Astrocyte (in vitro differentiated cells and primary cell): ENCODE measurements around the gene UNC79. TPM values are rescaled to one million over a fixed set of nuclear protein-coding genes. Genes with fewer than 3 reads are reported as not detected.

ENCODE experiments used
- DNase-seq: peaks from one replicate; pipeline ENCODE4 v3.0.0-alpha.2; 2010; ENCODE audit warnings: low read depth
- FAIRE-seq: peaks from 2 replicates; lab custom pipeline; 2011; peaks lifted over from hg19 to GRCh38; lab: Jason Lieb, UNC
- H2AFZ ChIP-seq: 2 replicates; pipeline ENCODE4 v1.6.0; 2012; ENCODE audit warnings: low read depth, low read length, inconsistent platforms
- H3K27ac ChIP-seq: 2 replicates; pipeline ENCODE4 v1.5.1; 2011; ENCODE audit warnings: low read depth, low read length, inconsistent platforms
- H3K27me3 ChIP-seq: 2 replicates; pipeline ENCODE4 v1.6.0; 2011; ENCODE audit warnings: low read length, inconsistent platforms; ENCODE audit not compliant: insufficient read depth
- H3K36me3 ChIP-seq: 2 replicates; pipeline ENCODE4 v1.5.1; 2011; ENCODE audit warnings: low read length, inconsistent platforms; ENCODE audit not compliant: insufficient read depth
- H3K4me1 ChIP-seq: 2 replicates; pipeline ENCODE4 v1.5.1; 2011; ENCODE audit warnings: low read length, inconsistent platforms; ENCODE audit not compliant: insufficient read depth
- H3K4me2 ChIP-seq: 2 replicates; pipeline ENCODE4 v1.6.0; 2012; ENCODE audit warnings: low read length, inconsistent platforms
- H3K4me3 ChIP-seq: 2 replicates; pipeline ENCODE4 v1.5.1; 2011; ENCODE audit warnings: low read depth, mild to moderate bottlenecking, low read length, inconsistent platforms; ENCODE audit not compliant: insufficient read depth
- H3K79me2 ChIP-seq: 2 replicates; pipeline ENCODE4 v1.6.0; 2012; ENCODE audit warnings: mild to moderate bottlenecking, low read length, inconsistent platforms; ENCODE audit not compliant: insufficient read depth
- H3K9ac ChIP-seq: 2 replicates; pipeline ENCODE4 v1.6.0; 2012; ENCODE audit warnings: mild to moderate bottlenecking, low read length, inconsistent platforms
- H3K9me3 ChIP-seq: 2 replicates; pipeline ENCODE4 v1.5.1; 2012; ENCODE audit warnings: low read depth, mild to moderate bottlenecking, low read length, inconsistent platforms; ENCODE audit not compliant: insufficient read depth
- H4K20me1 ChIP-seq: 2 replicates; pipeline ENCODE4 v1.6.0; 2012; ENCODE audit warnings: low read length, inconsistent platforms; ENCODE audit not compliant: insufficient read depth
- H3K27ac Mint-ChIP-seq: one replicate; pipeline ENCODE4 v1.8.0; 2021; ENCODE audit warnings: mild to moderate bottlenecking, mixed read lengths; ENCODE audit not compliant: unreplicated experiment
- H3K27me3 Mint-ChIP-seq: one replicate; pipeline ENCODE4 v1.8.0; 2021; ENCODE audit warnings: low read depth, mixed read lengths; ENCODE audit not compliant: unreplicated experiment
- H3K36me3 Mint-ChIP-seq: one replicate; pipeline ENCODE4 v1.8.0; 2021; ENCODE audit warnings: low read depth, mixed read lengths; ENCODE audit not compliant: unreplicated experiment
- H3K4me1 Mint-ChIP-seq: one replicate; pipeline ENCODE4 v1.8.0; 2021; ENCODE audit warnings: low read depth, mixed read lengths; ENCODE audit not compliant: unreplicated experiment
- H3K4me3 Mint-ChIP-seq: one replicate; pipeline ENCODE4 v1.8.0; 2021; ENCODE audit warnings: mild to moderate bottlenecking, moderate library complexity, mixed read lengths; ENCODE audit not compliant: unreplicated experiment
- H3K9me3 Mint-ChIP-seq: one replicate; pipeline ENCODE4 v1.8.0; 2021; ENCODE audit warnings: mild to moderate bottlenecking, mixed read lengths; ENCODE audit not compliant: unreplicated experiment
- CTCF ChIP-seq: IDR thresholded peaks from 2 replicates; pipeline ENCODE4 v1.5.1; 2011; ENCODE audit warnings: low read depth, mild to moderate bottlenecking, inconsistent platforms, low read length, moderate library complexity; ENCODE audit not compliant: insufficient read depth
- EZH2 ChIP-seq: IDR thresholded peaks from 2 replicates; pipeline ENCODE4 v1.6.1; 2012; ENCODE audit warnings: mild to moderate bottlenecking, low read length, inconsistent platforms; ENCODE audit not compliant: insufficient read depth
- total RNA-seq: library from RNA; stranded (reverse); gene quantifications from 2 replicates; pipeline ENCODE4 v1.2.1, GENCODE V29; 2021

Gene UNC79
- total RNA-seq, 1 donor from 2014 or later, result 0.66 TPM

GRCh38 chr14:93716746-93717667 lies 286.3 kb downstream of the UNC79 start:
- H3K27me3 Mint-ChIP-seq, result peaks cover 26% of the 10 kb centered on the region

GRCh38 chr14:93717668-93718320 lies 287.1 kb downstream of the UNC79 start:
- DNase-seq (no peak), FAIRE-seq (no peak)
- Histone ChIP-seq H3K4me3 (no peak overlapping the region), H3K4me1 (no peaks in the 10 kb centered on the region), H2AFZ (no peak overlapping the region), H3K27ac (no peak overlapping the region), H3K36me3 (no peaks in the 10 kb centered on the region), H4K20me1 (no peaks in the 10 kb centered on the region), H3K4me2 (no peak overlapping the region), H3K9ac (no peak overlapping the region), H3K79me2 (no peaks in the 10 kb centered on the region), H3K9me3 (no peaks in the 10 kb centered on the region), H3K27me3 (no peaks in the 10 kb centered on the region)
- H3K4me1 Mint-ChIP-seq, result peaks cover 4% of the 10 kb centered on the region
- TF ChIP-seq EZH2 (no peak), CTCF (no peak)
- H3K27ac Mint-ChIP-seq, result no peak overlapping the region
- peaks cover 2% of the 10 kb centered on the region for H3K9me3 Mint-ChIP-seq
- no peaks in the 10 kb centered on the region for H3K36me3 Mint-ChIP-seq
- no peak overlapping the region for H3K4me3 Mint-ChIP-seq
- H3K27me3 Mint-ChIP-seq, result peaks cover 24% of the 10 kb centered on the region

More at GRCh38 chr14:93716746-93717667, 286.3 kb downstream of the UNC79 start:
- Mint-ChIP-seq H3K36me3 (no peaks in the 10 kb centered on the region), H3K9me3 (peaks cover 2% of the 10 kb centered on the region), H3K4me3 (no peak overlapping the region), H3K4me1 (peaks cover 4% of the 10 kb centered on the region), H3K27ac (no peak overlapping the region)
- TF ChIP-seq EZH2 (no peak), CTCF (no peak)
- DNase-seq (no peak), FAIRE-seq (no peak)
- Histone ChIP-seq H3K4me3 (no peak overlapping the region), H3K9me3 (no peaks in the 10 kb centered on the region), H2AFZ (no peak overlapping the region), H3K27me3 (no peaks in the 10 kb centered on the region), H3K36me3 (no peaks in the 10 kb centered on the region), H3K79me2 (no peaks in the 10 kb centered on the region), H3K4me1 (no peaks in the 10 kb centered on the region), H3K4me2 (no peak overlapping the region), H3K27ac (no peak overlapping the region), H3K9ac (no peak overlapping the region), H4K20me1 (no peaks in the 10 kb centered on the region)
